Activated CD4-positive, alpha-beta memory T cell treated with anti-CD3 and anti-CD28 coated beads for 36 hours (primary cell): Measurements from ENCODE around the gene SFN. TPM values are rescaled to one million over a fixed set of nuclear protein-coding genes. Genes with fewer than 3 reads are reported as not detected.
"Not testable (repeated sequence)": the region's sequence is repeated elsewhere in the genome, so short reads cannot be mapped to it uniquely, and the experiment has no call there.

ENCODE experiments used
- CTCF ChIA-PET: fragments of 350-600 bp; sonication (Branson Sonifier 250); formaldehyde crosslinking; loops from one replicate; lab custom pipeline; 2021; ENCODE audit warnings: antibody characterized with exemption, inconsistent platforms; lab: Charles Lee
- POLR2A ChIA-PET: fragments of 350-600 bp; sonication (Branson Sonifier 250); formaldehyde crosslinking; loops from one replicate; lab custom pipeline; 2021; ENCODE audit warnings: antibody characterized with exemption; lab: Charles Lee
- DNase-seq: peaks from one replicate; pipeline ENCODE4 v3.0.0-alpha.2; 2020
- H3K27ac Mint-ChIP-seq: one replicate; pipeline ENCODE4 v1.8.0; 2021; ENCODE audit warnings: mixed read lengths
- H3K27me3 Mint-ChIP-seq: one replicate; pipeline ENCODE4 v1.8.0; 2021; ENCODE audit warnings: mixed read lengths
- H3K36me3 Mint-ChIP-seq: one replicate; pipeline ENCODE4 v1.8.0; 2021; ENCODE audit warnings: mixed read lengths
- H3K4me1 Mint-ChIP-seq: one replicate; pipeline ENCODE4 v1.8.0; 2021; ENCODE audit warnings: low read depth, mixed read lengths
- H3K4me3 Mint-ChIP-seq: one replicate; pipeline ENCODE4 v1.8.0; 2021; ENCODE audit warnings: mild to moderate bottlenecking, mixed read lengths
- H3K9me3 Mint-ChIP-seq: one replicate; pipeline ENCODE4 v1.8.0; 2021; ENCODE audit warnings: mixed read lengths
- intact Hi-C: fragments of 100-400 bp; cut with micrococcal nuclease; formaldehyde crosslinking; loops from one replicate; pipeline ENCODE4 v1.15.1; 2023
- total RNA-seq, 2 experiments: library from RNA; stranded (reverse); gene quantifications; one replicate each; pipeline ENCODE4 v1.2.3, GENCODE V29; 2021

The SFN gene
- total RNA-seq, 2 experiments from 2014 or later, result 0.95 to 1.5 TPM

DNA sequence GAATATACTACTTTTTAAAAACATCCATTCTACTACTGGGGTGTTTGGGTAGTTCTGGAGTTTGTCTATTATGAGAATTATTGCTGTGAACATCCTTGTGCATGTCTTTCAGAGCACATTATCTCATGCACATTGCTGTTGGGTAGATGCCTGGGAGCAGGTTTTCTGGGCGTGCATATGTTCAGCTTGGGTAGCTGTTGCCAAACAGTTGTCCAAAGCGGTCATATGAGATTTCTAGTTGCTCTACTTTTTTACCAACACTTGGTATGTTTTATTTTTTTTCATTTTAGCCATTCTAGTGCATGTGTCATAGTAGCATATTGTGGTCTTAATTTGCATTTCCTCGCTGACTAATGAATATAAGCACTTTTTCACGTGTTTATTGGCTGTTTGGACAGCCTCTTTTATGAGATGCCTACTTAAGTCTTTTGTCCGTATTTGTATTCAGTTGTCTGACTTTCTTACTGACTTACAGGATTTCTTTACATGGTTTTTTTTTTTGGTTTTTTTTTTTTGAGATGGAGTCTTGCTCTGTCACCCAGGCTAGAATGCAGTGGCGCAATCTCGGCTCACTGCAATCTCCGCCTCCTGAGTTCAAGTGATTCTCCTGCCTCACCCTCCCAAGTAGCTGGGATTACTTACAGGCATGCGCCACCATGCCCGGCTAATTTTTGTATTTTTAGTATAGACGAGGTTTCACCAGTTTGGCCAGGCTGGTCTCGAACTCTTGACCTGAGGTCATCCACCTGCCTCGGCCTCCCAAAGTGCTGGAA, 18.3 kb upstream of the SFN start:
- ChIA-PET CTCF (interaction anchor here (0.6 to 1.9 kb wide), 3 partner anchors 12 to 20 kb away, joined by 3 to 5 read pairs (median 3); no protein-coding TSS in a partner anchor), POLR2A (interaction anchor here (1.0 kb wide), 1 partner anchor 10 kb away, joined by 3 read pairs; no protein-coding TSS in a partner anchor)
- peak overlapping the region; percentile 54 for H3K27ac Mint-ChIP-seq

DNA sequence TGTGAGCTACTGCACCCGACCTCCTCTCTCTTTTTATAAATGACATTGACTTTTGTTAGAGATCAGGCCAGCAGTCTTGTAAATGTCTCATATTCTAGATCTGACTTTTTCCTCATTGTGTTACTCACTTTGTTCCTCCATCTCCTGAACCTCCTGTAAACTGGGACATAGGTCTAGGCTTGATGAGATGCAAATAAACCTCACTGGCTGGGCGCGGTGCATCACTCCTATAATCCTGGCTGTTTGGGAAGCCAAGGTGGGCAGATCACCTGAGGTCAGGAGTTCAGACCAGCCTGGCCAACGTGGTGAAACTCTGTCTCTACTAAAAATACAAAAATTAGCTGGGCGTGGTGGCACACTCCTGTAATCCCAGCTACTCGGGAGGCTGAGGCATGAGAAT, 15.1 kb upstream of the SFN start:
- H3K9me3 Mint-ChIP-seq, POLR2A ChIA-PET, H3K27ac Mint-ChIP-seq, H3K27me3 Mint-ChIP-seq, DNase-seq, intact Hi-C loops, H3K4me3 Mint-ChIP-seq, CTCF ChIA-PET: not testable (repeated sequence)
- H3K36me3 Mint-ChIP-seq, result peaks cover 59% of the 10 kb centered on the region
- peaks cover 23% of the 10 kb centered on the region for H3K4me1 Mint-ChIP-seq

More for the DNA sequence above, 18.3 kb upstream of the SFN start:
- intact Hi-C loops, result no loop called here
- Mint-ChIP-seq H3K27me3 (no peaks in the 10 kb centered on the region), H3K4me1 (peaks cover 31% of the 10 kb centered on the region), H3K9me3 (no peaks in the 10 kb centered on the region), H3K4me3 (no peak overlapping the region), H3K36me3 (peaks cover 44% of the 10 kb centered on the region)
- DNase-seq, result no peak

DNA sequence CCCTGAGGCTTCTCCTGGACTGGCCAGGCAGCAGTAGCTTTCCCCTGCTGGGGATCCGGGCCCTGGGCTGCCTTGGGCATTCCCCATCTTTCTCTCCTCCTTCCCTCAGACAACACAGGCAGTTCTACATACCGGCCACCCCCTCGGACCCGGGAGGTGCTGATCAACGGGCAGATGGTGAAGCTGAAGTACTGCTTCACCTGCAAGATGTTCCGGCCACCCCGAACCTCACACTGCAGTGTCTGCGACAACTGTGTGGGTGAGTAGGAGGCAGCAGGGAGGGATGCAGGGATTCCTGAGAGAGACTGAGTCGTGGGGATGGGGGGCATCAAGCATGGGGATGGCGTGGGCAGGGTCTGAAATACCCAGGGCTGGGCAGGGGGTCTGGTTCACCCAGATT, 14.4 kb upstream of the SFN start:
- POLR2A ChIA-PET, result interaction anchor here (1.1 kb wide), 1 partner anchor 10 kb away, joined by 4 read pairs; no protein-coding TSS in a partner anchor
- no peaks in the 10 kb centered on the region for H3K27me3 Mint-ChIP-seq
- H3K27ac Mint-ChIP-seq, result peak overlapping the region; percentile 33

DNA sequence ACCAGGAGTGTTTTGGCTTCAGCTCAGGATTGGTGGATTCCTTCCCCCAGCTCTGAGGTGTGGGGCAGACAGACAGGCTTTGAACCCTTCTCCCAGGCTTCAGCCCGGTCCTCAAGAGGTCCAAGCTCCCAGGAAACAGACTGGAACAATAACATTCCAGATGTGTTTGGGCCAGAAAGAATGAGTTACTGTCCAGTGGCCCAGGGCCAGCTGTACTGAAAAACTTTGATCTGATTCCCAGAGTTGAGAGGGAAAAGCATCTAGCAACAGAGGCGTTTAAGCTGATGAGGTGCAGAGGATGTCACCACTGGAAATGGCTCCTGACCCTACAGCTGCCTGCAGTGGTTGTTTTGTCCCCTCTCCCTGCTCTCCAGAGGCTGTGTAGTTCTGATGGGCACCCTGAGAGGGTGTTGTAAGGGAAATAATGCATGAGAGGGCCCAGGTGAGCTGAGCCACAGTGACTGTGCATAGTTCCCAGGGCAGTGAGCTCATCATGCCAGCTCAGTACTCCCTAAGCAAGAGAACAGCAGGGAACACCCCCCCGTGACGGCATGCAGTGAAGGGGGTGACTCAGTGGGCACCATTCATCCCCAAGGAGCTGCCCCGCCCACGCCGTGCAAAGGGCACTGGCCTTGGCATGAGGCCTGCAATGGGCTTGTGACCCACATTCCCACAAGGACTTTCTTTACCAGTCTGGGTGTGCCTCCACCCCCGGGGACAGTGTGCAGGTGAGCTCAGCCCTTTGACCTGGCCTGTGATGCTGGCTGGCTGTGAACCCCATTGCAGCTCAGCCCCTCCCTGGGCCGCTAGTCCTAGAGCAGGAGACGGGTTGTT, 13.8 kb upstream of the SFN start:
- intact Hi-C loops, result no loop called here
- CTCF ChIA-PET, result interaction anchor here (1.0 to 1.2 kb wide), 2 partner anchors 29 to 38 kb away, joined by 3 read pairs; no protein-coding TSS in a partner anchor
- Mint-ChIP-seq H3K9me3 (no peaks in the 10 kb centered on the region), H3K4me3 (no peak overlapping the region), H3K27ac (no peak overlapping the region), H3K27me3 (no peaks in the 10 kb centered on the region), H3K36me3 (peaks cover 67% of the 10 kb centered on the region), H3K4me1 (peaks cover 18% of the 10 kb centered on the region)
- POLR2A ChIA-PET, result interaction anchor here (0.9 to 1.5 kb wide), 4 partner anchors 9 to 12 kb away, joined by 3 to 5 read pairs (median 4); no protein-coding TSS in a partner anchor
- peak; percentile 26 for DNase-seq

More for the DNA sequence above, 14.4 kb upstream of the SFN start:
- Mint-ChIP-seq H3K4me3 (no peak overlapping the region), H3K9me3 (no peaks in the 10 kb centered on the region), H3K4me1 (peaks cover 23% of the 10 kb centered on the region), H3K36me3 (peaks cover 66% of the 10 kb centered on the region)
- no peak for DNase-seq
- intact Hi-C loops, result no loop called here
- CTCF ChIA-PET, result interaction anchor here (1.0 to 1.2 kb wide), 2 partner anchors 29 to 38 kb away, joined by 3 read pairs; no protein-coding TSS in a partner anchor

DNA sequence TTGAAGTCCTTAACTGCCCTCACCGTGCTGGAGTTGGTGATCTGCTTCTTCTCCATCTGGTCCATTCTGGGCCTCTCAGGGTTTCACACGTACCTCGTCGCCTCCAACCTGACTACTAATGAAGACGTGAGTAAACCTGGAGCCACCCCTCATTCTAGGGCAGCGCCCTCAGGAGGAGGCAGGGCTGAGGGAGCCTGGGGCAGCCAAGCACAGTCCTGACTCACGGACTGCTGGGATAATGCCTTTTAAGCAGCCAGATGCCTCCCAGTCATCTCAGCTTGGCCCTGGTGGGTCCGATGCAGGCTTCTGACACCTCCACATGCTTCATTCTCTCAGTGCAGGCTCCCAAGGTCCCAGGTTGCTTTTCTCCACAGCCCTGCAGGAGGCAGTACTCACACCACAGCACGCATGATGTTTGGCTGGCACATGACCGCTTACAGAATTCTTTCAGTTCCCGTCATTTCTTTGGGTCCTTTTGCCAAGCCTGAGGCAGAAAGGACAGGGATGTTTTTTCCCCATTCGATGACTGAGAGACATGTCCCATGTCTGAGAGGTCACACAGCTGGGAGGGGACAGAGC, 11.8 kb upstream of the SFN start:
- no peak overlapping the region for H3K4me3 Mint-ChIP-seq
- intact Hi-C loops, result no loop called here
- ChIA-PET CTCF (interaction anchor here (0.7 to 1.5 kb wide), 4 partner anchors 11 to 26 kb away, joined by 3 to 4 read pairs (median 4); no protein-coding TSS in a partner anchor), POLR2A (no interaction called here)
- H3K4me1 Mint-ChIP-seq, result peaks cover 7% of the 10 kb centered on the region
- peaks cover 71% of the 10 kb centered on the region for H3K36me3 Mint-ChIP-seq
- no peak for DNase-seq
- no peak overlapping the region for H3K27ac Mint-ChIP-seq
- H3K27me3 Mint-ChIP-seq, result no peaks in the 10 kb centered on the region
- no peaks in the 10 kb centered on the region for H3K9me3 Mint-ChIP-seq

DNA sequence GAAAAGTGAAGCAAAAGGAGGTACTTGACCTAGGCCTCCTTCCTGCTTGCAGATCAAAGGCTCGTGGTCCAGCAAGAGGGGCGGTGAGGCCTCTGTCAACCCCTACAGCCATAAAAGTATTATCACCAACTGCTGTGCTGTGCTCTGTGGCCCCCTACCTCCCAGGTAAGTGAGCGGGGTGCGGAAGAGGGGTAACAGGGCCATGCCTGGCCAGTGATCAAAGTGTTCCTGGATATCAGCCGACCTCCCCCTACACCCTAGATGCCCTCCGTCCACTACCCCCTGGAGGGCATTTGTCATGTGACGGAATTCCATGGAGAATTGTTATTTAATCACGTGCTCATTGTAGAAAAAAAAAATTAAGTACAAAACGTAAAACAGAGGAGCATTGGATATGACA, 10.2 kb upstream of the SFN start:
- DNase-seq, result no peak
- Mint-ChIP-seq H3K9me3 (no peaks in the 10 kb centered on the region), H3K4me1 (peaks cover 5% of the 10 kb centered on the region), H3K4me3 (no peak overlapping the region), H3K36me3 (peaks cover 67% of the 10 kb centered on the region), H3K27ac (no peak overlapping the region), H3K27me3 (no peaks in the 10 kb centered on the region)
- ChIA-PET CTCF (no interaction called here), POLR2A (no interaction called here)
- intact Hi-C loops, result no loop called here

DNA sequence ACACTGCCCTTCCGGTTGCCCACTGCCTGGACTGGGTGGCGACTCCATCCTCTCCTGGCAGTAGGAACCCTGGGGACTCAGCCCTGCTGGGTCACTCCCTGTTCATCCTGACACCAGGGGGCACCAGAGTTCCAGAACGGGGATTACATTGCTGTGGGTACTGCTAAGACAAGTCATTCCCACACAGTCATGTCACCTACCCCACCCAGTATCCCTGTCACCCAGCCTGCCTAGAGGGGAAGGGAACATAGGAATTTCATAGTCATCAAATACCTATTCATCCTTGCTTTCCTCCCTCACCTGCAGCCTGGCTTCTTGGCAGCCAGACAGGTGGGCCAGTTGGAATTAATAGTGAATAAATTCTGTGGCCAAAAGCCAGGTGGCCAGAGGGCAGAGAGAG, 9.8 kb upstream of the SFN start:
- intact Hi-C loops, result no loop called here
- Mint-ChIP-seq H3K36me3 (peaks cover 64% of the 10 kb centered on the region), H3K4me3 (no peak overlapping the region), H3K9me3 (no peaks in the 10 kb centered on the region), H3K27me3 (no peaks in the 10 kb centered on the region), H3K4me1 (peaks cover 3% of the 10 kb centered on the region), H3K27ac (no peak overlapping the region)
- ChIA-PET CTCF (no interaction called here), POLR2A (no interaction called here)
- DNase-seq, result peak; percentile 82

DNA sequence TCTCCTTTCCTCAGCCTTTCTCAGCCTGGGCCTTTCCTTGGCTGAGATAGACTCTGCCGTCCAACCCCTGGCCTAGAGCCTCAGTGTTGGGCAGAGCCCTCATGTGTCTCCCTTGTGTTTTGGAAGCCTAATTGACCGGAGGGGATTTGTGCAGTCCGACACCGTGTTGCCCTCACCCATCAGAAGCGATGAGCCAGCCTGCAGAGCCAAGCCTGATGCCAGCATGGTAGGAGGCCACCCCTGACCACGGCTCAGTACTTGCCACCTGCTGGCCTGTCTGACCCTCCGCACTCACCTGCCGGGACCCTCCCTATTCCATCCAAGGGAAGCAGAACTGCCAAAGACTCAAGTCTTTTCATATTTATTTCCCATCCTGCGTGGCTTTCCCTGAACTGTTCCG, 9.3 kb upstream of the SFN start:
- Mint-ChIP-seq H3K4me3 (no peak overlapping the region), H3K27ac (no peak overlapping the region), H3K27me3 (no peaks in the 10 kb centered on the region), H3K4me1 (peaks cover 3% of the 10 kb centered on the region), H3K36me3 (peaks cover 60% of the 10 kb centered on the region), H3K9me3 (no peaks in the 10 kb centered on the region)
- DNase-seq, result no peak
- intact Hi-C loops, result no loop called here
- POLR2A ChIA-PET, result no interaction called here
- CTCF ChIA-PET, result no interaction called here

DNA sequence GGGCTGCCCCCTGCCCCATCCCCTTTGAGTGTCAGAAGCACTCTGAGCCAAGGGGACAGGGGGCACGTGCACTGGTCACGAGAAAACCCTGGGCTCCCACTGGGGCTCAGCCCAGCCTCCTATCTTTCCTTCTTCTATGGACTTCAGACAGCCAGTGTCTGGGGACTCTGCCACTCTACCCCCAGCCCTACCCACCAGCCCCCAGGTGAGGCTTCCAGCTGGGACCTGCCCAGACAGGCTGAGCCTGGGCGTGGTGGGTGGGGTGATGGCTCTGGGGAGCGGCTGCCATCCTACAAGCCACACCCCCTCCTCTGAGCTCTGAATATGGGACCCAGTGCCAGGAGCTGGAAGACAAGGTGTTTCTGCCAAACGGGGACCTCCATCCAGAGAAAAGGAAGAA, 8.0 kb upstream of the SFN start:
- Mint-ChIP-seq H3K4me1 (peaks cover 3% of the 10 kb centered on the region), H3K27ac (no peak overlapping the region), H3K4me3 (no peak overlapping the region), H3K36me3 (peaks cover 52% of the 10 kb centered on the region), H3K27me3 (no peaks in the 10 kb centered on the region), H3K9me3 (no peaks in the 10 kb centered on the region)
- POLR2A ChIA-PET, result interaction anchor here (1.1 to 2.2 kb wide), 2 partner anchors 10 to 16 kb away, joined by 5 read pairs; no protein-coding TSS in a partner anchor
- intact Hi-C loops, result no loop called here
- DNase-seq, result no peak
- CTCF ChIA-PET, result interaction anchor here (0.9 kb wide), 1 partner anchor 16 kb away, joined by 3 read pairs; no protein-coding TSS in a partner anchor

DNA sequence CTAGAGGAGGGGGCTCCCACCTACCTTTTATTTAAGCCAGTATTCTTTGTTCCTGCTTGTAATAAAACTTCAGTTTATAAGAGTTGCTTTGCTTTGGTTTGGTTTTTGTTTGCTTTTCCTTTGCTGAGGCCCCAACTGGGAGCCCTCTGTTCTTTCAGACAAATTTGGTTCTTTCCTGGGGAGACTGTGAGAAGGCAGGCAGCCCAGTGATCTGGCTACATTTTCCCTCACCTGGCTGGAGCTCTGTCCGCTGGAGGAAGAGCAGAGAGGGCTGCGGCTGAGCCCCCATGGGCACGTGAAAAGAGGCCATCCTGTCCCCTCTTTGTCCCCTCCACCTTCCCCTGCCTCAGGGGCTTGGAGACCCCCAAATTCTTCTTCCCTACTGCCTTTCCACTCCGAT, 7.3 kb upstream of the SFN start:
- DNase-seq, result no peak
- intact Hi-C loops, result no loop called here
- H3K9me3 Mint-ChIP-seq, result no peaks in the 10 kb centered on the region
- ChIA-PET CTCF (no interaction called here), POLR2A (interaction anchor here (1.1 to 2.2 kb wide), 2 partner anchors 10 to 17 kb away, joined by 5 read pairs; no protein-coding TSS in a partner anchor)
- no peak overlapping the region for H3K4me3 Mint-ChIP-seq
- H3K27me3 Mint-ChIP-seq, result no peaks in the 10 kb centered on the region
- H3K4me1 Mint-ChIP-seq, result peaks cover 3% of the 10 kb centered on the region
- no peak overlapping the region for H3K27ac Mint-ChIP-seq
- peaks cover 46% of the 10 kb centered on the region for H3K36me3 Mint-ChIP-seq

DNA sequence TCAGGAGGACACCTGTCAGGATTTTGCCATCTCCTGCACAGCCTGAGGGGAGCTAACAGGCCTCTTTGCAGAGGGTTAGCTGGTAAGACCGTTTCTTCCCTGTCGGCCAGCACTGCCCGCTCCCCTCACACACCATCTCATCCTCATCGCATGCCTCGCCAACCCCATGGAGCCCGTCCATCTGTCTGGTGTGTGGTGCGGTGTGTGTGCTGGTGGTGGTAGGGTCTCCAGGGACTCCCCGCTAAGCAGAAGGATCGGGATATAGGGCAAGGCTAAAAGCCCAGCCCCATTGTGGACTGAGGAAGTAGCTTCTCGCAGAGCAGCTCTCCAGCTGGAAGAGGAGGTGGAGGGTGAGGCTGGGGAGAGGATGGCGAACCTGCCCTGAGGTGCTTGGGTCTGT, 6.8 kb upstream of the SFN start:
- ChIA-PET POLR2A (interaction anchor here (1.1 to 2.2 kb wide), 2 partner anchors 9 to 17 kb away, joined by 5 read pairs; no protein-coding TSS in a partner anchor), CTCF (no interaction called here)
- intact Hi-C loops, result no loop called here
- Mint-ChIP-seq H3K36me3 (peaks cover 41% of the 10 kb centered on the region), H3K27ac (no peak overlapping the region), H3K27me3 (no peaks in the 10 kb centered on the region), H3K9me3 (no peaks in the 10 kb centered on the region), H3K4me1 (peaks cover 3% of the 10 kb centered on the region), H3K4me3 (no peak overlapping the region)
- DNase-seq, result no peak
